Hepatocyte (in vitro differentiated cells): ENCODE results near the gene GNA14. TPM values are rescaled to one million over a fixed set of nuclear protein-coding genes. Genes with fewer than 3 reads are reported as not detected.

Experiments
- DNase-seq: peaks from one replicate; pipeline ENCODE4 v3.0.0-alpha.2; 2016; ENCODE audit warnings: low spot score
- H2AFZ ChIP-seq: fragments of 200-600 bp; sonication (generic); 2 replicates; pipeline ENCODE4 v1.6.0; 2016; ENCODE audit warnings: antibody characterized with exemption, mild to moderate bottlenecking
- H3K27ac ChIP-seq: fragments of 200-600 bp; sonication (generic); 2 replicates; pipeline ENCODE4 v1.5.1; 2016; ENCODE audit warnings: mild to moderate bottlenecking
- H3K27me3 ChIP-seq: fragments of 200-600 bp; sonication (generic); 2 replicates; pipeline ENCODE4 v1.6.1; 2016
- H3K36me3 ChIP-seq: fragments of 200-600 bp; sonication (generic); replicated peaks from 2 replicates; pipeline ENCODE4 v1.5.1; 2016; ENCODE audit warnings: low read depth; ENCODE audit not compliant: insufficient read depth
- H3K4me1 ChIP-seq: fragments of 200-600 bp; sonication (generic); 2 replicates; pipeline ENCODE4 v1.5.1; 2016; ENCODE audit warnings: mild to moderate bottlenecking, moderate library complexity; ENCODE audit not compliant: insufficient read depth
- H3K4me2 ChIP-seq: fragments of 200-600 bp; sonication (generic); 2 replicates; pipeline ENCODE4 v1.6.0; 2016
- H3K4me3 ChIP-seq: fragments of 200-600 bp; sonication (generic); 2 replicates; pipeline ENCODE4 v1.5.1; 2016; ENCODE audit warnings: mild to moderate bottlenecking
- H3K79me2 ChIP-seq: fragments of 200-600 bp; sonication (generic); 2 replicates; pipeline ENCODE4 v1.6.0; 2017; ENCODE audit warnings: mild to moderate bottlenecking
- H3K9me2 ChIP-seq: fragments of 200-600 bp; sonication (generic); replicated peaks from 2 replicates; pipeline ENCODE4 v1.6.0; 2017; ENCODE audit warnings: mild to moderate bottlenecking; ENCODE audit not compliant: insufficient read depth
- H3K9me3 ChIP-seq: fragments of 200-600 bp; sonication (generic); 2 replicates; pipeline ENCODE4 v1.5.1; 2016; ENCODE audit warnings: low read depth, mild to moderate bottlenecking
- H4K20me1 ChIP-seq: fragments of 200-600 bp; sonication (generic); 2 replicates; pipeline ENCODE4 v1.6.0; 2016; ENCODE audit warnings: mild to moderate bottlenecking; ENCODE audit not compliant: insufficient read depth, poor library complexity, severe bottlenecking
- EZH2 ChIP-seq: fragments of 200-600 bp; sonication (generic); IDR thresholded peaks from 2 replicates; pipeline ENCODE4 v1.6.1; 2016; ENCODE audit warnings: antibody characterized with exemption, mild to moderate bottlenecking, borderline replicate concordance
- EZH2phosphoT487 ChIP-seq: fragments of 200-600 bp; sonication (generic); IDR thresholded peaks from one replicate; pipeline ENCODE4 v1.6.1; 2018; ENCODE audit warnings: antibody characterized with exemption, mild to moderate bottlenecking, low read depth, moderate library complexity; ENCODE audit not compliant: unreplicated experiment, severe bottlenecking
- WGBS: methylation state at CpG from one replicate; pipeline ENCODE4 v1.1.6; 2016; ENCODE audit warnings: low lambda C conversion rate; ENCODE audit errors: missing lambda C conversion rate; 5-methylcytosine and 5-hydroxymethylcytosine counted together
- polyA plus RNA-seq: library from polyadenylated mRNA; unstranded; fragments of >200 nt; fragmentation: Nextera tagmentation; extraction: Ambion mirVana; gene quantifications from 2 replicates; pipeline ENCODE4 v1.2.1, GENCODE V29; 2016
- total RNA-seq: library from RNA; depleted of rRNA; stranded (reverse); fragments of >200 nt; gene quantifications from 2 replicates; pipeline ENCODE4 v1.2.3, GENCODE V29; 2014
- TF ChIP-seq, protein P1 (sequence below): fragments of 200-600 bp; sonication (generic); IDR thresholded peaks from 2 replicates; pipeline ENCODE4 v1.5.1; 2016; ENCODE audit warnings: antibody characterized with exemption, mild to moderate bottlenecking; ENCODE audit not compliant: poor library complexity

The GNA14 gene
- total and polyA plus RNA-seq, 2 experiments from 2014 or later: 1.2 to 3.1 TPM

GRCh38 chr9:77427256-77427927 is 220.7 kb downstream of the GNA14 start:
- Histone ChIP-seq H3K27me3 (no peaks in the 10 kb centered on the region), H3K36me3 (no peaks in the 10 kb centered on the region), H3K9me3 (no peaks in the 10 kb centered on the region), H3K4me3 (no peak overlapping the region), H3K79me2 (no peaks in the 10 kb centered on the region), H2AFZ (no peak overlapping the region), H4K20me1 (no peaks in the 10 kb centered on the region), H3K27ac (no peak overlapping the region), H3K9me2 (no peaks in the 10 kb centered on the region), H3K4me1 (no peaks in the 10 kb centered on the region), H3K4me2 (no peak overlapping the region)
- WGBS: 75% methylated on average over 7 of the region's 7 CpGs
- no peak for DNase-seq
- TF ChIP-seq EZH2: no peak
- TF ChIP-seq EZH2phosphoT487: no peak
- TF ChIP-seq, protein P1, sequence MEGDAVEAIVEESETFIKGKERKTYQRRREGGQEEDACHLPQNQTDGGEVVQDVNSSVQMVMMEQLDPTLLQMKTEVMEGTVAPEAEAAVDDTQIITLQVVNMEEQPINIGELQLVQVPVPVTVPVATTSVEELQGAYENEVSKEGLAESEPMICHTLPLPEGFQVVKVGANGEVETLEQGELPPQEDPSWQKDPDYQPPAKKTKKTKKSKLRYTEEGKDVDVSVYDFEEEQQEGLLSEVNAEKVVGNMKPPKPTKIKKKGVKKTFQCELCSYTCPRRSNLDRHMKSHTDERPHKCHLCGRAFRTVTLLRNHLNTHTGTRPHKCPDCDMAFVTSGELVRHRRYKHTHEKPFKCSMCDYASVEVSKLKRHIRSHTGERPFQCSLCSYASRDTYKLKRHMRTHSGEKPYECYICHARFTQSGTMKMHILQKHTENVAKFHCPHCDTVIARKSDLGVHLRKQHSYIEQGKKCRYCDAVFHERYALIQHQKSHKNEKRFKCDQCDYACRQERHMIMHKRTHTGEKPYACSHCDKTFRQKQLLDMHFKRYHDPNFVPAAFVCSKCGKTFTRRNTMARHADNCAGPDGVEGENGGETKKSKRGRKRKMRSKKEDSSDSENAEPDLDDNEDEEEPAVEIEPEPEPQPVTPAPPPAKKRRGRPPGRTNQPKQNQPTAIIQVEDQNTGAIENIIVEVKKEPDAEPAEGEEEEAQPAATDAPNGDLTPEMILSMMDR: no peak

GRCh38 chr9:77426712-77427111 is 221.4 kb downstream of the GNA14 start:
- Histone ChIP-seq H3K27ac (no peak overlapping the region), H3K4me1 (no peaks in the 10 kb centered on the region), H3K9me3 (no peaks in the 10 kb centered on the region), H3K36me3 (no peaks in the 10 kb centered on the region), H2AFZ (no peak overlapping the region), H3K4me2 (no peak overlapping the region), H3K27me3 (no peaks in the 10 kb centered on the region), H4K20me1 (no peaks in the 10 kb centered on the region), H3K9me2 (no peaks in the 10 kb centered on the region), H3K4me3 (no peak overlapping the region), H3K79me2 (no peaks in the 10 kb centered on the region)
- WGBS: 34% methylated on average over 3 of the region's 3 CpGs
- no peak for DNase-seq
- TF ChIP-seq EZH2phosphoT487 (no peak), EZH2 (no peak)
- TF ChIP-seq, protein P1: no peak

- H3K4me1 ChIP-seq: no peaks in the 10 kb centered on the region
- H3K36me3 ChIP-seq: no peaks in the 10 kb centered on the region
- 97% methylated on average over 2 of the region's 2 CpGs for WGBS
- no peak for DNase-seq
- H2AFZ ChIP-seq: no peak overlapping the region
- H3K4me2 ChIP-seq: no peak overlapping the region
- no peak overlapping the region for H3K27ac ChIP-seq
- H3K27me3 ChIP-seq: no peaks in the 10 kb centered on the region
- no peaks in the 10 kb centered on the region for H3K9me2 ChIP-seq
- TF ChIP-seq, protein P1: no peak
- no peaks in the 10 kb centered on the region for H4K20me1 ChIP-seq
- no peaks in the 10 kb centered on the region for H3K9me3 ChIP-seq
- H3K79me2 ChIP-seq: no peaks in the 10 kb centered on the region
- no peak overlapping the region for H3K4me3 ChIP-seq
Observed at GRCh38 chr9:77424993-77425392, 223.1 kb downstream of the GNA14 start.

- Histone ChIP-seq H3K27me3 (no peaks in the 10 kb centered on the region), H4K20me1 (no peaks in the 10 kb centered on the region), H3K79me2 (no peaks in the 10 kb centered on the region), H3K9me2 (no peaks in the 10 kb centered on the region), H3K9me3 (no peaks in the 10 kb centered on the region), H3K4me1 (no peaks in the 10 kb centered on the region), H3K4me3 (no peak overlapping the region), H3K27ac (no peak overlapping the region), H3K4me2 (no peak overlapping the region), H3K36me3 (no peaks in the 10 kb centered on the region), H2AFZ (no peak overlapping the region)
- no peak for DNase-seq
- no peak for TF ChIP-seq EZH2
- TF ChIP-seq, protein P1: no peak
- no peak for TF ChIP-seq EZH2phosphoT487
- 94% methylated on average over 3 of the region's 3 CpGs for WGBS
Observed at GRCh38 chr9:77423841-77424240, 224.3 kb downstream of the GNA14 start.
